ENCODE data around the gene TFPI.
"Not testable (repeated sequence)": the region's sequence is repeated elsewhere in the genome, so short reads cannot be mapped to it uniquely, and the experiment has no call there.

Gene TFPI

DNA sequence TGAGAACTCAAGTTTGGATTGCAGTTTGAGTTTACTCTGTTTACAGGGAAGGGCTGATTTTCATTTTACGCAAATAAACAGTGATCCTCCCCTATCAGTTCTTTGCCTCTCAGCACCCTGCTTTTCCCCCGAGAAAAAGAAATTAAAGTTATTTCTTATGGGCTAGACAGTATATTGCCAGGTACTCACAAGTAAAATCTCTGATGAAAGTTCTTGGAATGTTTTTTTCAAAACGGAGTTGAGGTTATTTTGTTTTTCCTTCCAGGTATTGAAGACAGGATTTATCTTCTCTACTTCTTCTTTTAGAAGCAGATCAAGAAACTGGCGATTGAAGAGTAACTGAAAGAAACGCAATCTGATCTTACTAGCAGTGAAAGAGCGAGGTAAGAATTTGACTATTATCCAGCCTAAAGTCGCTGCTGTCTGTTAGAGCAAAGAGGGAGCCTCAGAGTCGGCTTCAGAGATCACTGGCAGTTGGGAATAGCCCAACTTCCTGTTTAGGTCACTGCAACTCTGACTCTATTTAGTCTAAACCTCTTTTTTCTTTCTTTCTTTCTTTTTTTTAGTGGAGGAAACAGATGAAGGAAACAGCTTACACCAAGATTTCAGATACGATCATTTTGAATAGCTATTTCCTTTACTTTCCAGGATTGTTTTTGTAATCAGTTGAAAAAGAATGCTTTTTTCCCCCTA is at the start of gene TFPI:
Gene TFPI (minus strand): TSS at position 425 of the 693 bp plus-strand sequence. CDS start 50,667 bp downstream, outside the sequence.
- no peak for DNase-seq (ENCODE audit: low spot score)

DNA sequence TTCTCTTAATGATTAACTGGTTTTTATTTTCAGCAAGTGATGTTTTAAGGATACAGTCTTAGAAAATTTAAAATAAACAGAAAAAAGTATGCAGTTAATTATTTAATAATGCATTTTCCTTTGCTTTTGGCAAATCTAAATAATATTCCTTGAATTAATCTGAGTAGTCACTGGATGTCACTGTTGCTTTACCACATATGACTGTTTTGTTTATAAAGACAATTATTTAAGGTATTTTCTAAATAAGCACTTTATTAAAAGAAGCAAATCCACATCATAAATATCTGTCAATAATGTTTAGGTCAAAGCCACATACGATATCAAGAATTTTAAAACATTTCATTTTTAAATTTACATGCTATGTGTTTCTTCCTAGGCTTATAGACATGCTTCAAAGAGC is 40.6 kb upstream of the TFPI start:
- no peak for DNase-seq (ENCODE audit: low spot score)

DNA sequence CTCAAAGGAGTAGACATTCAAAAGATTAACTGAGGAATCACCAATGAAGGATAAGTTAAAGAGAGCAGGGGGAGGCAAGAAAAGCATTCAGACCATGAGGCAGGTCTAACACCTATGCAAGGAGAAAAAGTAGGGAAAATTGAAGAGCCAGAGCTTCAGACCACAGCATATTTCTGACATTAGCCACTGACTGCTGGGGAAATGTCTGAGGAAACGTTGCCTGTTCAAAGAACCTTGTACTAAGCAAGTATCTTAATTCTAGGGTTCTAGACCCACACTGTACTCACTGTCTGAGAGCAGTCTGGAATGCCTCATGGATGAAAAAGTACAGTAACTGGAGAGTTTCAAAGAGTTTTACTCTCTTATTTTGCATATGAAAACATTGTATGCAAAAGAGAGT is 39.5 kb upstream of the TFPI start:
- DNase-seq (ENCODE audit: low spot score) = no peak

DNA sequence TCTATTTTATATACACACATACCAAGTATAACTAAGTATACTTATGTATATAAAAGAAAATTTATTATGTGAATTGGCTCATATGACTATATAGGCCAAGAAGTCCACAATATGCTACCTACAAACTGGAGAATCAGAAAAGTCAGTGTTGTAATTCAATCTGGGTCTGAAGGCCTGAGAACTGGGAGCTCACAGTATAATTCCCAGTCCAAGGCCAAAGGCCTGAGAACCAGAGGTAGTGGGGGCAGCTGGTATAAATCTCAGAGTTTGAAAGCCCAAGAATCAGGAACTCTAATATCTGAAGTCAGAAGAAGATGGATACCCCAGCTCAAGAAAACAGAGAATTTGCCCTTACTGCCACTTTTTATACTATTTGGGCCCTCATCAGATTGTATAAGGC is 38.9 kb upstream of the TFPI start:
- DNase-seq (ENCODE audit: low spot score) = no peak

DNA sequence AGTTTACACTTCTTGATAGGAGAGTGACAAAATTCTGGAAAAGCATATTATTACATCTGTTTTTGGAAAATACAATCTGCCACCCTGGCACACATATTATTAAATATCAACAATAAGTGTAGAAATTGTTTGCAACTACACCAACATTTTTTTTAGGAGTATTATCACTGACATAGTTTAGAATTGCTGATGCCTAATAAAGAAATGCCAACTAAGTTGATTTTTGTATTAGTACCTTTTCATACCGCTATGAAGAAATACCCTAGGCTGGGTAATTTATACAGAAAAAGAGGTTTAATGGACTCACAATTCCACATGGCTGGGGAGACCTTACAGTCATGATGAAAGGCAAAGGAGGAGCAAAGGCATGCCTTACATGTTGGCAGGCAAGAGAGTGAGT is 35.9 kb upstream of the TFPI start:
- no peak for DNase-seq (ENCODE audit: low spot score)

DNA sequence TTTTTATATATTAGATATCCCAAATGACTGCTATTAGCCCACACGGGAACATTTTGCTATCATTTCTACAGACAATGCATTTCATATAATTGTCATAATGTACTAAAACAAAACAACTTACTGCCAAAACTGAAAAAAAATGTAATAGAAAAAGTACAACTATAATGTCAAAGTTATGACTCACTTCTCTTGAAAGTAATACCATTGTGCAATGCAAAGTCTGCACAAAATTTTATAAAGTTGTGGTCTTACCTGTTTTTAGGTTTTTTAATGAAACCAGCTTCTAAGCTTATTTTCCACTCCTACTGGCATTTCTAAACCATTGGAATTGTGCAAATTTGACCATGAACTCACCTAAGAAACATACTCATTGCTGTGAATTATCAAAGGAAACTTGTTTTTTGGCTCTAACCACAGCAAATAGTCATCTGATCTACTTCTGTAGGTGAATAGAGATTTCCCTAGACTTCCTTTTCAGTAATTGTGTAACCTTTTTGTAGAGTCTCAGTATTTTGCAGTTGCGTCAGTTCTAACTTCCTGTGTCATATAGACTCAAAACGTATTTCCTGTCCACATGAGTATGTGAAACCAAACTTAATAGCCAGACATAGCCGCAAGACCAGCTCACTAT is 31.9 kb upstream of the TFPI start:
- no peak for DNase-seq (ENCODE audit: low spot score)

DNA sequence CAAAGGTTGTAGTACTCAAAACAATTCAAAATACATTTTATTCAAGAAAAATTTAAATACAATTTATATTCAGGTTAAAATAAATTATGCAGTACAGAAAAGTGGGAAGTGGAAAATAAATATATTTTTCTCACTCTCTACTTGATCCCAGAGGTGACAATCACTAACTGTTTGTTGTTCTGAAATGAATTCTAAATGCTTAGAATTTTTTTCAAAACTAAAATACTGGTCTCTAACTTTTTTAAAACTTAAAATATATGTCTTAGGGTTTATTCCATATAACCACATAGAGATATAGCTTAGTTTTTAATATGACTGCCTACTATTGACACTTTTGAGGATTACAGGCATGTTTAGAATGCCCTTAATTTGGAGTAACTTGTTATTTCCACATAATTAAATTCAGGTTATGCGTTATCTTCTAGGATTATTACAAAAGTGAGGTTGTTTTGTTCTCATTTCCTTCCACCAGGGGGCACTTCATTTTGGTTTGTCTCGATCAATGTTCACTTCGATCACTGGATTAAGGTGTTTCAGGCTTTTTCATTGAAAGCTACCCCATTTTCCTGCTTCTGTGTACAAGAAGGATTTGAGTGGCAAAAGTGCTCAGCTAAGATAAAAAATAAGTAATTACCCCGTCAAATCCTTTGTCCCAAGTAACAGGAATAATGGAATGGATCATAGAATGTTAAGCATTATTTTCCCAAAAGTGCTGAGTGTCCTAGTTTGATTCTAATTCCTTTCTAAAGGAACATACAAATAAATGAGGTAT is 27.1 kb upstream of the TFPI start:
- peak; percentile 45 for DNase-seq (ENCODE audit: low spot score)

DNA sequence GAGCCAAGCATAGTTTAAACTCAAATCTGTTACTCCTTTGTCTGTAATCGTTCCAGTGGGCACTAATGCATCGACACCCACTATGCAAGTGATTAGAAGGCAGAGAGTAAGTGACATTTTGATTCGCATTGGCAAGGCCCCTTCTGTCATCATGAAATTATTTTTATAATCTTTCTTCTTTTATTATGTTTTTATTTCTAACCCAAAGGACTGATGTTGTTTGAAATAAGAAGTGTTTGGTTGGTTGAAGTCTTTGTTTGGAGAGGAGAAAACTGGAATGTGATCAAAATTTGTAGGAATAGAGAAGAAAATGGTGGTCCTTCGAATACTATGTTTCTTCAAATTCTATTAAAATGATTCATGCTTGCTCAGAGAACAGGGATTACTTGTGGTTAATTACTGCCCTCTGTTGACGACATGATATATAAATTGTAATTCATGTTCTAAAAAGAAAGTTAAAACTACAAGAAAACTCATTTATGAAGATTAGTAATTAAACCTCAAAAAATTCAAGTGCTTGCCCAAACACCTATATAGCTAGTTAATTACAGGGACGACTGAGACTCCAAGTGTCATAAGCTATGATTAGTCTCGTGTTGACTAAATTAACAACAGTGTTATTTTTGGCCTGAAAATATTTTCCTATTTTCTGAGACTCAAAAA is 26.4 kb upstream of the TFPI start:
- DNase-seq (ENCODE audit: low spot score) = peak; percentile 44

DNA sequence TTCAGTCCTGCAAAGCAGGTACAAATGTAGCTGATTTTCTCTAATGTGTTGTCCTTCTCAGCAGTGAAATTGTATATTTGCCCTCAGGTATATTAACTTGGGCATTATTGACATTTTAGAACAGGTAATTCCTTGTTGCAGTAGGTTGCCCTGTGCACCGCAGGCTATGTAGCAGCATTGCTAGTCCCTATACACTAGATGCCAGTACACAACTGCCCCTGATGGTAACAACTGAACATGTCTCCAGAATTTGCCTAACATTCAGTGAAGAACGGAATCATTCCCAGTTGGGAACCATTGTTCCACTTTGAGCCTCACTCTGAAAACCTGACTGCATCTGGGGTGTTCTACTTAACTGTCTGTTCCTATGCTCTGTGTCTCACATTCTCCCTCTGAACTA is 23.1 kb upstream of the TFPI start:
- peak; percentile 51 for DNase-seq (ENCODE audit: low spot score)

DNA sequence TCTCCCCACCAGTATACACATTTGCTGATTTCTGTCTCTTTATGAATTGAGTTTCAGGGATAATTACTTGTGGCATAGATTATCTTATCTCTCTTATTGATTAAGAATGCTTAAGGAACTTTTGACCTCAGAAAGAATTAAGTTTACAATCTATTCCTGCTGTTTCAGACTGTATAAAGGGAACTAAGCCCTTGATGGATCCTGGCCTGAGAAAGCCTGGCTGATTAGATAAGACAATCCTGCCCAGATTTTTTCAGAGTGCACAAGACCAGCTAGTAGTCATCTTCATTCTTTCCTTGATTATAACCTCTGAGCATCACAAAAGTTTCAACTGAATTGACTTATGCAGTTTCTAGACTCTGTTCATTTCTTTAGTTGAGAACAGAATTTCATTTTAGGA is 22.7 kb upstream of the TFPI start:
- DNase-seq (ENCODE audit: low spot score) = no peak

DNA sequence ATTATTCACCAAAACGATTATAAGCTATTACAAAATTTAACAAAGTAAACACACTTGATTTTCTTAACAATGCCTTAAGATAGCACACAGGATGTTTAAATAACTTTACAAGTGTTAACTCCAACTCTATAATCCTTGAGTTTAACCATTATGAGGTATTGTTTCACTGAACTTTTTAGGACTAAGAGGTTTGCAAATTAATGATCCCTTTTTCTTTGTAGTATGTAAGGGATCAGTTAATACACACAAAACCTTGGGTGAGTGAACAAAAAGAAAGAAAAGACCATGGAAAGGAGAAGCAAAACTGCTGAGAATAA is 21.5 kb upstream of the TFPI start:
- no peak for DNase-seq (ENCODE audit: low spot score)

DNA sequence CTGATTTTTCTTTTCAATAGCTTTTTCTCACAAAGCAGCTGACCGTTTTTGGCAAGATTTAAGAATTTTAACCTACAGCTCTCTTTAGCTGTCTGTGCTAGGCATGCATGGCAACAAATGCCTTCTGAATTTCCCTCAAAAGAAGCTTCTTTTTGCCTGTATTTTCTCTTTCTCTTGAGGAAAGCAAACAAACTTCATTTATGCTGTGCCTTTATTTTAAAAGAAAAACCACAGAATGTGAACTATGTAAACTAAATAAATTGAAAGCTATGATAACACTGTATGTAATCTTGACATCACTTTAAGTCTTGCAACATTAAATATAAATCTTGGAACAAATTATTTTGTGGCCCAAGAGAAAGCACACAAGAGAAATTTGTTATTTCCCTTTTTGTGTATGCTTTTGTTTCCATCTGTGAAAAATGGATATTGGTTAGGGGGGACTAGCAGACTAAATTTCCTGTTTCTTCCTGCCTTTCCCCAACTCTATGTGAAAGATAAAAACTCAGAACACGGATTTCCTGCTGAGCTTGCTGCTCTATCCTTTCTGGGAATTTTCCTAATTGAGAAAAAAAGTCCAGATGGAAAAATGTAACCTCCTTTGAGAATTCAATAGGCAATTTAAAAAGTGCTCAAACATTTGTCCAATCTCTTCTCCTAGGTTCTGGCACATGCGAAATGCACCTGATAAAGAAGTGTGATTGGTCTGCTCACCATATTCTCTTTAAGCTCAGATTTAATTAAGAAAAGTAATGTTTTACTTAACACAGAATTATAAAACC is 20.9 kb upstream of the TFPI start:
- DNase-seq (ENCODE audit: low spot score) = no peak

DNA sequence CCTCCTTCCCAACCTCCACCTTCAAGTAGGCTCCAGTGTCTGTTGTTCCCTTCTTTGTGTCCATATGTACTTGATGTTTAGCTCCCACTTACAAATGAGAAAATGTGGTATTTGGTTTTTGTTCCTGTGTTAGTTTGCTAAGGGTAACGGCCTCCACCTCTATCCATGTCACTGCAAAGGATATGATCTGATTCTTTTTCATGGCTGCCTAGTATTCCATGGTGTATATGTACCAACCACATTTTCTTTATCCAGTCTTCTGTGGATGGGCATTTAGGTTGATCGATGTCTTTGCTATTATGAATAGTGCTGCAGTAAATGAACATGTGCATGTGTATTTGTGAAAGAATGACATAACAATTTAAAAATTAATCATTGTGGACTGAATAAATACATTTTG is 19.5 kb upstream of the TFPI start:
- DNase-seq (ENCODE audit: low spot score) = no peak

DNA sequence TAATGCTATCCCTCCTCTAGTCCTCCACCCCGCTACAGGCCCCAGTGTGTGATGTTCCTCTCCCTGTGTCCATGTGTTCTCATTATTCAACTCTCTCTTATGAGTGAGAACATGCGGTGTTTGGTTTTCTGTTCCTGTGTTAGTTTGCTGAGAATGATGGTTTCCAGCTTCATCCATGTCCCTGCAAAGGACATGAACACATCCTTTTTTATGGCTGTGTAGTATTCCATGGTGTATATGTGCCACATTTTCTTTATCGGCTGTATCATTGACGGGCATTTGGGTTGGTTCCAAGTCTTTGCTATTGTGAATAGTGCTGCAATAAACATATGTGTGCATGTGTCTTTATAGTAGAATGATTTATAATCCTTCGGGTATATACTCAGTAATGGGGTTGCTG is 17.8 kb upstream of the TFPI start:
- DNase-seq (ENCODE audit: low spot score) = not testable (repeated sequence)

DNA sequence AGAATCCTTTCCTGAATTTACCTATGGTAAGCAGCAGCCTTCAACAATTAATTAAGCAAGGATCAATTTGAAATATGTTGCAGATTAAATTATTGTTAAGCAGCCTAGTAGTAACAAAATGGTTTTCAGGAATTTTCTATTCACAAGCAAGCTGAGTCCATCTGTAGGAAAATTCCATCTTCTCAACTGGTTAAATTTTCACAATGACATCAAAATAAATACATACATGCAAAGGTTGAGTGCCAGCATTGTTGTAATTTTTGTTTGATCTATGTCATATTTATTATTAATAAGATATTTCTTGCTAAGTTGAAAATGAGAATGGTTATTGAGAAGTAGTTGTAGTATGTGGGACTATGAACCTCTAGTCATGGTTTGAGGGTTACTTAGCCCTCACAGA is 15.3 kb upstream of the TFPI start:
- DNase-seq (ENCODE audit: low spot score) = no peak

DNA sequence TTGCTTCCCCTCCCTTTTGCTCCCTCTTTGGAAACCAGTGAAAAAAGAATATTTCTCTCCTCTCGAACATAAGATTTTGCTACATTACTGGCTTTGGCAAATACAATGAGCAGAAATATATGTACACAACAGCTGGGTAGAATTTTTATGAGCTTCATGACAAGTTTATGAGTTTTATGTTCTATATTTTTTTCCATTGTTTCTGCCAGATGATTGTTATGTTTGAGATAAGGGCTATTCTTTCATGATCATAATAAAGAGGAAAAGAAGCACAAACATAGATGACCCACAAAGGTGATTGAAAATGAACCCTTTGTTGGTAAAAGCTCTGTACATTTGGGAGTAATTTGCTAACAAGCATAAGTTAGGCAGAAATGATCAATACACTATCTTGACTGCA is 14.8 kb upstream of the TFPI start:
- no peak for DNase-seq (ENCODE audit: low spot score)

DNA sequence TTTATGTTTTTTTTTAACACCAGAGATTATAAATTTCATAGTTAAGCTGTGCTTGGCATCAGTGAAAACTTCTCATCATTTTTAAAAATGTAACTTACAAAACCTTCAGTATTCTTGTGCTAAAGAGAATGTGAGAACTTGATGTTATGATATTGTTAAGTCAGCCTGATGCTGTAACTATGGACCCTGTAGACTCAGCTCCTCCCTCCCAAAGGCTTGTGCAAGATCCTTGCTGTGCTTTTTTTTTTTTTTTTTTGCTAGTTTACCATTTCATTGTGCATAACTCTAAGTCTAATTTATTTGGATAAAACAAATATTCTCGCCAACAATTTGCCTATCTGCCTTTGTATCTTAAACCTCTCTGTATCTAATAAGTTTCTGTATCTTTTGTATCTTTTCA is 12.9 kb upstream of the TFPI start:
- DNase-seq (ENCODE audit: low spot score) = no peak

DNA sequence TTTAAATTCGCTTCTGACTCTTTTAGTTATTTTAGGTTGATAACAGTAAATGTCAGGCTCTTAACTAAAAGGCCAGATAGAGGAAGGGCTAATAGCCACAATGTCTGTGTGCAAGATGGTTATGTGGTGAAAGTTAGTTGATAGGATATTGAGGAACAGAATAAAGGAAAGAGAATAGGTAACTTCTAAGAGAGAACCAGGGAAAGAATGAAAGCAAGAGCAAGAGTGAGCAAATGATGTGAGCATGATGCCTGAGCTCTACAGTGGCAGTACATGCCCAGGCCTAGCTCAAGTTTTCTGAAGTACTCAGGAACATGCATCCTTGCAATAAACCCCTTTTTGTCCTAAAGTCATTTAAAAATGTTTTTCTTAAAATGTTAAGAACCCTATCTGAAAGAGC is 12.5 kb upstream of the TFPI start:
- no peak for DNase-seq (ENCODE audit: low spot score)

DNA sequence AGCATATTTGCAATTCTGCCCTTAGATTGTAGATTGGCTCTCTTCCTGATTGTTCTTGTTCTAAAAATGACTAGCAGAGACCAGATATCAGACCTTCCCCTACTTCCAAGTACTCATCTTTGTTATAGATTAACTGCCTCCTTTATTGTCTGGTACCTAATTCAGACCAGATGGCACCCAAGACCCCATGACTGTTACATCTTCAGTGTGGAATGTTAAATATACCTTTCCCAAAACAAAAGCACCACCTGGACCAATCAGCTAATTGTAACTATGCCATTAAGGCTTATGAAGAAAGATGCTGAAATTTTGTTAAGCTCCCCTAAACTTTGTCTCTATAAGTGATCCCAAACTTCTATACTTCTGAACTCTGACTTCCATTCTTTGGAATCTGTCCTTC is 12.0 kb upstream of the TFPI start:
- no peak for DNase-seq (ENCODE audit: low spot score)

DNA sequence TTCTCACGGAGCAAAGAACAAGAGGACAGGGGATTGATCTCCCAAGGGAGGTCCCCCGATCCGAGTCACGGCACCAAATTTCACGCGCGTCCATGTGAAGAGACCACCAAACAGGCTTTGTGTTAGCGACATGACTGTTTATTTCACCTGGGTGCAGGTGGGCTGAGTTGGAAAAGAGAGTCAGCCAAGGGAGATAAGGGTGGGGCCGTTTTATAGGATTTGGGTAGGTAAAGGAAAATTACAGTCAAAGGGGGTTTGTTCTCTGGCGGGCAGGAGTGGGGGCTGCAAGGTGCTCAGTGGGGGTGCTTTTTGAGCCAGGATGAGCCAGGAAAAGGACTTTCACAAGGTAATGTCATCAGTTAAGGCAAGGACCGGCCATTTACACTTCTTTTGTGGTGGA is 11.4 kb upstream of the TFPI start:
- not testable (repeated sequence) for DNase-seq (ENCODE audit: low spot score)

DNA sequence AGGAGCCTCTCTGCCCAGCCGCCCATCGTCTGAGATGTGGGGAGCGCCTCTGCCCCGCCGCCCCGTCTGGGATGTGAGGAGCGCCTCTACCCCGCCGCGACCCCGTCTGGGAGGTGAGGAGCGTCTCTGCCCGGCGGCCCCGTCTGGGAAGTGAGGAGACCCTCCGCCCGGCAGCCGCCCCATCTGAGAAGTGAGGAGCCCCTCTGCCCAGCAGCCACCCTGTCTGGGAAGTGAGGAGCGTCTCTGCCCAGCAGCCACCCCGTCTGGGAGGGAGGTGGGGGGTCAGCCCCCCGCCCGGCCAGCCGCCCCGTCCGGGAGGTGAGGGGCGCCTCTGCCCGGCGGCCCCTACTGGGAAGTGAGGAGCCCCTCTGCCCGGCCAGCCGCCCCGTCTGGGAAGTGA is 2.3 kb upstream of the TFPI start:
- not testable (repeated sequence) for DNase-seq (ENCODE audit: low spot score)

DNA sequence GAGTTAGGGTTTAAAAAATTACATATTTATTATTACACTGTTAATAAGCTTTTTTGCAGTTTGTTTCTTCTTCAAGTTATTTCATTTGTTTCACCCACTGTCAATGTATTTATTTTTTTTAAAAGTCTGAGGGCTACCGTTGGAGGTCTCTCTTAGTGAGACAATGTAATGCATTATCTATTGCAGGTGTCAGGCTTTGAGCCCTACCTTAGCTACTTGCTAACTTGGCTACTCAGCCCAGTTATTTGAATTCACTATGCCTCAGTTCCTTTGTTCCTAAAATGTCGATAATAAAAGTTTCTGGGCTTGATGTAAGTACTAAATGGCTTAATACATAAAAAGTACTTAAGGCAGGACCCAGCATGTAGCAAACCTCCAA is 458 bp upstream of the TFPI start:
- no peak for DNase-seq (ENCODE audit: low spot score)

Measured in cerebellar cortex (tissue), 1 donor.